HG02759 (cell line): ENCODE results near the gene FCN3.

ENCODE experiments used
- ATAC-seq: cut with Tn5 transposase; IDR thresholded peaks from one replicate; pipeline ENCODE4 v1.9.1; 2021; ENCODE audit warnings: mild to moderate bottlenecking, moderate library complexity; ENCODE audit not compliant: unreplicated experiment

The FCN3 gene

DNA sequence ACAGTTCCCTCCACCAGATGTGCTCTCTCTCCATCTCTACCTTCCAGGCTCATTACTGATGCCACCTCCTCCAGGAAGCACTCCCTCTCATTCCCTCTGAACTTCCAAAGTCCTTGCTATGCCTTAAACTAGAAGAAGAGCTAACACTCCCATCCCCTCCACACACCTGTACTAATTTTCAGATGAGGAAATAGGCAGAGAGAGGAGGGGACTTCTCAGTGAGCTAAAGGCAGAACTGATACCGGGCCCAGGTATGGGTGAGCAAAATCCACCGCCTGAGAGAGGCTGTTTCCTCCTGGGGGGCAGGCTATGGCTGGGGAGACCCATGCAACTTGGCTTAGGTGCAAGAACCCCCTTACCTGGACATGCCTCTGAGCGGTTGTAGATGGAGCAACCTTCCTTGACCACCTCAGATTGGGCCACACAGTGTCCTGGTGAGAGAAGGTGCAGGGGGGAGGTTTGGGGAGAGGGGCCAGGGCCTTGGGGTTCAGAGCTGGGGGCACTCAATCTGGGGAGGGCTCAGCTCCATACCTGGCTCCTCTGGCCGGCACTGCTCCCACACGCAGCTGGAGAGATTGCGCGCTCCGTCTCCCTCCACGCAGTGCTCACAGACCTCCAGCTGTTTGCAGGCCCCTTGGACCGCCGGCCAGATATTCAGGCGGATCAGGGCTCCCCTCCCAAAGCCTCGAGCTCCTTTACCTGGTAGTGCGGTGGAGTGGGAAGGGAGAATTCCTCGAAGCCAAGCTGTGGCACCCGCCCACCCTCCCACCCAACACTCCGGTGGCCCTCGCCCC is 7.5 kb upstream of the FCN3 start:
- no peak for ATAC-seq

DNA sequence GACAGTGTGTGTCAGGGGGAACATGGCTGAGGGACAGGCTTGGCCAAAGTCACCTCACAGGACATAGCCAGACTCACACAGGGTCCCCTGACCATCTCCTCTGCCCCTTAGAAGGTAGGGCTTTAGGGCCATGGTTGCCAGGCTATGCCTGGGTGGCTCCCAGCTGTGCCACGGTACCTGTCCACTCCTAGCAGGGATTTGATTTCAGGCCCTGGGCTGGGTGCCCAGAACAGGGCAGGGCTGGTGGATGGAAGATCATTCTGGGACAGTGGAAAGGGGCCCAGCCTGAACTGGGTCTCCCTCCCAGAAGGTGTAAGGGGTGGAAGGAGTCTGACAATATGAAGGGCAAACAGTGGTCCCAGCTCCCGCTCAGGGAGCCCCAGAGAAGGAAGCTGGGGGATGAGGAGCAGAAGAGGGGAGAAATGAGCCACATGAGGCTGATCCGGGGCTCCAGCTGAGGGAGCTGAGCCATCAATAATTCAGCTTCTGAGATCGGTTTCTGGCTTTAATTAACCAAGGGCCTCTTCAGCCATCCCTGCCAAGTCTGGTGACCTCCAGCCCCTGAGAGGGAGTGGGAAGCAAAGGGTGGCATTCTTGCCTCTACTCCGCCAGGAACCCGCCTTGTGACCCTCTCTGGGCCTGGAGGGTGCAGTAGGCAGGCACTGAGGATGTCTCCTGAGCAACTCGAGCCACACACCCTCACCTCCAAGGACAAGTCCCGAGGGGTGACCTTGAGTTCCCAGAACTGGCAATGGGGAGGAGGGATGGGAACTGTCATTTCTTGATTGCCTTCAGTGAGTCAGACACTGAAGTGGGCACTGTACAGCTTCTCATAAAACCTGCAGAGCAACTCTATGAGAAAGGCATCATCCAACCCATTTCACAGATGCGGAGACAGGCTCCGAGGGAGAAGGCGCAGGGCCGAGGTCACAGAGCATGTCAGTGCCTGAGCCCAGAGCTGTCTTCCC is 6.4 kb upstream of the FCN3 start:
- ATAC-seq, result no peak

DNA sequence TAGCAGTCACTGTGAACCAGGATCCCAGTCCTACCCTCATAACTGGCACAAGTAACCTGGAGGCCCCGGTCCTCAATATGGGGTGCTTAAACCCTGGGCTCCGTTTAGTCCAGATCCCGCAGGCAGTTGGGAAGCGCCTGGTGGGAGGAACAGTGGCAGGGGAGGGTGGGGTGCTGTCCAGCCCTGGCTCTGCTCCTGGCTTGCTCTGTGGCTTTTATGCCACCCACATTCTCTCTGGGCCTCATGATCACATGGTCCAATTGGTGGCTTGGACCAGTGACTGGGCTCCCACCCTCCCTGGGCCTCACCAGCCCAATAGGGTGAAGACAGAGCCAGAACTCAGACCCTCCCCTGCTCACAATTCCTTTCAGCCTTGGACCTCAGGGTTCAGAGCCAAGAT is 5.6 kb upstream of the FCN3 start:
- ATAC-seq, result no peak

DNA sequence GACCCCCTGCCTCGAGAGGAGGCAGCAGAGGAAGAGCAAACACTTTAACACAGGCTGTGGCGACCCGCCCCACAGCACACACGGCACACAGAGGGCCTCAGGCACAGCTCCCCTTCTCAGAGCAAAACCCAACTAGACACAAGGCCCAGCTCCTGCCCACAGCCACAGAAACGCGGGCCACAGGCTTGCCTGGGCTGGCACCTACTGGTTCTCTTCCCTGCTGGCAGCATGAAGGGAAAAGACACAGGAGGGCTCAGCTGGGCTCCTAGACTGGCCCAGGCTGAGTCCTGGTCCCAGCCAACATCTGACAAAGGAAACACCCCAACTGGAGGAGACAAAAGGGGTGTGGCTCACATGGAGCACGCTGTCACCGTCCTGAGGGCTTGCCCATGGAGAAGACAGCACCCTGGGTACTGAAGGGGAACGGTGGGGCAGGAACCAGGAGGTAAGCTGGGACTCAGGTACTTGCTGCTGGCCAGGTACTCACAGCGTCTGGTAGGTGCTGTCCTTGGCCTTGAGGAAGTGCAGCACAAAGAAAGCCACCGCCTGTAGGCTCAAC is 5.0 kb upstream of the FCN3 start:
- ATAC-seq, result no peak

DNA sequence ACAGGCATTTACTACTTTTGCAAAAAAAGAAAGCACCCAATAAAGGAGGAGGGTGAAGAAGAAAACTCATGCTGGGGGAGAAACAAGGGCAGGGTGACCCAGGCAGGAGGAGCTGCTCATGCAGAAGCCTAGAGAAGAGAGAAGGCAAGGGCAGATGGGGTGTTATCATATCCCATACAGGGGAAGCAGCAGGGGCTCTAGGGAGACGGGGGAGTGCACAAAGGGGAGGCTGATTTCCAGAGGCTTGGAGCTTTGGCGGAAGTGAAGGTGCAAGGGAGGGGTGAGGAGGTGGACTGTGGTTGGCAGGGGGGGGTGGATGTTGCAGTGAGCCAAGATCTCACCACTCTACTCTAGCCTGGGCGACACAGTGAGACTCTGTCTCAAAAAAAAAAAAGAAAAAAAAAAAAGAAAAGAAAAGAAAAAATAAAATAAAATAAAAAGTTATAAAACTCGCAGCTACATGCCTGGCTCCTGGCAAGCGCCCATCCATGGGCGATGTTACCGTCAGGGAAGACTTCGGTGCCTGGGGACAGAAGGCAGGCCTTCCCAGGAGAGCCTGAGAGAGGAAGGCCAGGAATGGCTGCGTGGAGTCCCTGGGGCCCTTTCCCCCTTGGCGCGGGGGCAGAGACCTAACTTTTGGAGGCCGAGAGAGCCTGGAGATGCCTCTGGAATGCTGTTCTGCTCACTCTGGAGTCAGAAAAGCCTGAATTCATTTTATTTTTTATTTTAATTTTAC is 3.3 kb upstream of the FCN3 start:
- ATAC-seq, result no peak

DNA sequence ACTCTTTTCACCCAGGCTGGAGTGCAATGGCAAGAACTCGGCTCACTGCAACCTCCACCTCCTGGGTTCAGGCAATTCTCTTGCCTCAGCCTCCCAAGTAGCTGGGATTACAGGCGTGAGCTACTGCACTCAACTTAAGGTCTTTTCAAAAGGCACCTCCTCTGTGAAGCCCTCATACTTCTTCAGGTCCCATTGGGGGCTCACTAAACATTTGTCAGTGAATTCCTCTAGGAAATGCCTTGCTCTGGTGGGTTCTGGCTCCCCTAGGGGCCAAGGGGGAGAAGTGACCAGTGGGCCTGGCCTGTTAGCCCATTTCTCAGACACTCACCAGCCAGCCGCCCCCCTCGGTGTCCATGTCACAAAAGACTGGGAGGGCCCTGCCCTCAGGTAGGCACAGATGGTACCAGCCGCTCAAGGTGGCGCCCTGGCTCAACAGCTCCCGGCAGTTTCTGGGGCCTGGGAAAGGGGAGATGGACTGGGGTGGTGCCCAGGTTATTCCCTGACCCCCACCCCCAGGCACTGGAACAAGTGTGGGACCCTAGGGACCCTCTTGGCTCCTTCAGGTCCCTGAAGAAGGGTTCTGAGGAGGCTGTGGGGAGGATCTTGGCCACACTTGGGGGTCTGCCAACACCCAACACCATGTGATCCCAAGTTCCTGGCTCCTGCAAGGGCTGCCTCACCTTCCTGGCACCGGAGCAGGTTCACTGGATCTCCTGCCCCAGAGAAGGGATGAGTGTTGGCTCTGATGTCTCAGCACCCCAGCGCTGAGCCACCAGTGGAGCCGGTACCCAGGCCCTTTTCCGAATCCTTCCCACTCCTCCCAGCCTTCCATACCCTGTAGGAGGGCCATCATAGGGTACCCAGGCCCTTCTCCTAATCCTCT is 1.6 kb downstream of the FCN3 start:
- ATAC-seq, result no peak

DNA sequence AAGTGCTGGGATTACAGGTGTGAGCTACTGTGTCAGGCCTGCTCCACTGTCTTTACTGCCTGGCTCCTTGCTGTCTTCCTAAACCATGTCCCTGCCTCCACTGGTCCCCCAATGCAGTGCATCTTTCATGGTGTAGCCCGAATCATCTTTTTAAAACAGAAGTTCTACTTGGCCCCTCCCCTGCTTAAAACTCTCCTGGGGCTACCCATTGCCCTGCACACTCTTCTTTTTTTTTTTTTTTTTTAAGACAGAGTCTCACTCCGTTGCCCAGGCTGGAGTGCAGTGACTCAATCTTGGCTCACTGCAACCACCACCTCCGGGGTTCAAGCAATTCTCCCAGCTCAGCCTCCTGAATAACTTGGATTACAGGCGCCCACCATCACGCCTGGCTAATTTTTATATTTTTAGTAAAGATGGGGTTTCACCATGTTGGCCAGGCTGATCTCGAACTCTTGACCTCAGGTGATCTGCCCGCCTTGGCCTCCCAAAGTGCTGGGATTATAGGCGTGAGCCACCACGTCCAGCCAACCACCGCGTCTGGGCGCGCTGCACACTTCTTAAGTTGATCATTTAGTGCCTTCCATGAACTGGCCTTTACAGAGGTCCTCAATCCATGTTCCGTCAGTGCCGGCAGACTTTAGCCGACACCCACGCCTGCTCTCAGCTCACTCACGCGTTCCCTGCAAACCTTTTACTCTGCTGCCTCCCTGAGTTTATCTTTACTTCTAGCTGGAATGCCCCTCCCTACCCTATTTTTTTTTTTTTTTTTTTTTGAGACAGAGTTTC is 2.4 kb downstream of the FCN3 start:
- ATAC-seq, result no peak

DNA sequence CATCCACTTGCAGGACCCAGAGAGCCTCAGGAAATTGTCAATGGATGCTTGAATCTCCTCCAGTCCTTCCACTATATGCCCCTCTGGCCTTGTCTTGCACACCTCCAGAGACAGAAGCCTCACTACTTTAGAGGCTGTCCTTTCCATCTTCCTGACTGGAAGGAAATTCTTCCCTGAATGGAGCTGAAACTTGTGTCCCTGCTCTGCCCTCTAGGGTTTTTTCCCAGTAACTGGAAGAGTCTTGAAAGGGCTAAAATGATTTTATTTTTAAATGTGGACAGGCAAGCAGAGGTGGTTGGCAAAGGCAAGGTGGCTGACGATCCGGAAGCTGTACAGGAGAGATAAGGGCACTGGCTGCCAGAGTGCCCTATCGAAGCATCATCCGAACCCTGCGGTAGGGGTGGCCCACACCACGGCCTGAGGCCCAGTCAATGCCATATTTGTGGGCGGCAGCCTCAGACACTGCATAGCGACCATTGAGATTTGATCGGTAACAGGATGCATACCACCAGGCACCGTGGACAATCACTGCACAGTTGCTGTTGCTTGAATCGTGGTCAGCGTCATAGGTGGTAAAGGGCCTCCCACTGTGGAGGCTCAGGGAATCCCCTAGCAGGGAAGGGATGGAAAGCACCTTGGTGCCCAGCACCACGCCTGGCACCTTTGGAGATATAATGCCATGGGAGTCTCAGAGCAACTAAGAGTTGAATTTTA is 5.6 kb downstream of the FCN3 start:
- no peak for ATAC-seq

DNA sequence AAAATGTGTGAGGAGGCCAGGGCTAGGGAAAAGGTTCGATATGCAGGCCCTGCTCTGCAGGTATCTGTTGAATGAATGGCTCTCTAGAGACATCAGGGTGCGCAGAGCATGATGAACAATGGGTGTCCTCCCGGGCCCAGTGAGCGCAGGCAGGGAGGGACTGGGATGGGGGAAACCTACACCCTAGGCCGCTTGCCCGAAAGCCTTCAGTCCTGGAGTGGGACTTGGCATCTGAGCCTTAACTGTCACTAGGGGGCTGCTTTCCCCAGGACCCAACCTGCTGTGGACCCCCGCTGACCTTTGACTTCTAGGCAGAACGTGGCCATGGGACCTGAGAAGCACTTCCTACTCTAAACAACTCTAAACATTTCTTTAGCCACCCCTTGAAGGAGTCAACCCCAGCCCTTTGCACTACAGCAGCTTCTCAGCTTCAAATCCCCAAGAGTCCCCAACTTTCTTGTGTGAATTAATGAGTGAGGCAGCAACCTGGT is 7.4 kb downstream of the FCN3 start:
- no peak for ATAC-seq

DNA sequence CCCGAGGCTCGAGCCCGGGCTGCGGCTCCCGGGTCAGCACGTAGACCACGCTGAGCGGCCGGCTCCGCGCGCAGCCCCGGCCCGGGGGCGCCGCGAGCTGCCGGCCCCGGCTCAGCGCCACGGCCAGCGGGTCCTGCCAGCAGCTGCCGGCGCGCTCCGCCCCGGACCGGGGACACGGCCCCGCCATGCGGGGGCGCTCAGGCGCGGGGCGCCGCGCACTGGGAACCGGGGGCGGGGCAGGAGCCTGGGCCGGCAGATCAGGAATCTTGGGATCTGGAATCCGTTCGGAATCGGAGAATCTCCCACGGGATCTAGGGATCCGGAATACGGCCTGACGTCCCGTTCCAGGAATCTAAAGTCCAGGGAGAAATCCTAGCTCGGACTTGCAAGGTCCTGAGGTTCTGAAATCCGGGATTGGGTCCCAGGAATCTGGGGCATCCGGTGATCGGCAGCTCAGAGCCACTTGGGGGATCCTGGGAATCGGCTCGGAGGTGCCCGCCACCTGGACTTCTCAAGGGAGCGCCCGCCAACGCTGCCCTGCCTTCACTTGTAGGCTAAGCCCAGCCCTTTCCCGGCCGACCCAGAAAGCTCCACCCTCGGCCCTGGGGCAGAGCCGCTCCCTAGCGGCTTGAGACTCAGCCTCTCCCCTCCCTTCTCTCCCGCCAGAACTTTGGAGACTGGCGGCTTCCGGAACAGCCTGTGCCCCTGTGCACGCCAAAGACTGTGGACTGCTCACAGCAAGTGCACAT is 8.0 kb downstream of the FCN3 start, which contains the start of gene MAP3K6:
Gene MAP3K6, minus strand, starts transcription at position 551 of the 749 bp plus-strand sequence. Its CDS starts 364 bp downstream, at position 187.
- peak; percentile 46 for ATAC-seq

DNA sequence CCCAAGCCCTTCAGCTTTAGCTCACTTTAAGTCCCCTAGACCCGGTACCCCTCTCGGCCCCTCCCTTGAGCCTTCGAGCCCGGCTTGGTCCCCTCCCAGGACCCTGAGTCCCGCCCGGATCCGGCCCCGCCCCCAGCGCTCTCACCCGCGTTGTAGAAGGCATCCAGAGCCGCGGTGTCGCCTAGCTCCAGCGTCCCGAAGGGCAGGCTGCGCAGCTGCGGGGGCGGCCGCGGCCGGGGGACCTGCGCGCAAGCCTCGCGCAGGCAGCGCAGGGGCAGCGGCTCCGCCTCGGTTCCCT is 8.6 kb downstream of the FCN3 start:
- ATAC-seq, result peak; percentile 44

DNA sequence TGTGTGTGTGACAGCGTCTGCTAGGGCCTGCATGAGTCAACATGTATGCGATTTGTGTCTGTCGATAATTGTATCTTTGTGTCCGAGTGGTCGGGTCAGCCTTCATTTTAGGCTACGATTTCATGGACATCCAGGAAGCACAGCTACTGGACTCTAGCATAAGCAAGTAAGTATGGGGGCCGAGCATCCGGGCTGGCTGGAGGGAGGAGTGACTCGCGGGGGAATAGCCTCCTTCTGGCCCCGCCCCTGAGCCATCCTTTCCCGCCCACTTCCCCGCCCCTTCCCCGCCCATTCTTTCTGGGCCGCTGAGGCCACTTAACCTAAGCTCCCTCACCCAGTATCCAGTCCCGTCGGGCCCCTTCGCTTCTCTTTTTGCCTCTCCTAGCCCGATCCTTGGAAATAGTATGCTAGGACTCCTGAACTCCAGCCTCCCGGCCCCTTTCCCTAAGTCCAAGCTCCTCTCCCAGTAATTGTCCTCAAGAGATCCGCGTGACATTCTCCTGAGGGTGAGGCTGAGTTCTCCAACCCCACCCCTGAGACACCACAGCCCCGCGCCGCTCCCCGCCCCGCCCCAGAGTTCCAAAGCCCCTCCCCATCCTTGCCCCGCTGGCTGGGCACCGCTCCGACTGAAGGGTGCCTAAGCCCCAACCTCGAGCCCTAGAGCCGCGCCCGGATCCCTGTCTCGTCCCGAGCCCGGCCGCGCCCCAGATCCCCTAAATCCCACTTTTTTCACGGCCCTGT is 9.1 kb downstream of the FCN3 start:
- peak; percentile 32 for ATAC-seq

DNA sequence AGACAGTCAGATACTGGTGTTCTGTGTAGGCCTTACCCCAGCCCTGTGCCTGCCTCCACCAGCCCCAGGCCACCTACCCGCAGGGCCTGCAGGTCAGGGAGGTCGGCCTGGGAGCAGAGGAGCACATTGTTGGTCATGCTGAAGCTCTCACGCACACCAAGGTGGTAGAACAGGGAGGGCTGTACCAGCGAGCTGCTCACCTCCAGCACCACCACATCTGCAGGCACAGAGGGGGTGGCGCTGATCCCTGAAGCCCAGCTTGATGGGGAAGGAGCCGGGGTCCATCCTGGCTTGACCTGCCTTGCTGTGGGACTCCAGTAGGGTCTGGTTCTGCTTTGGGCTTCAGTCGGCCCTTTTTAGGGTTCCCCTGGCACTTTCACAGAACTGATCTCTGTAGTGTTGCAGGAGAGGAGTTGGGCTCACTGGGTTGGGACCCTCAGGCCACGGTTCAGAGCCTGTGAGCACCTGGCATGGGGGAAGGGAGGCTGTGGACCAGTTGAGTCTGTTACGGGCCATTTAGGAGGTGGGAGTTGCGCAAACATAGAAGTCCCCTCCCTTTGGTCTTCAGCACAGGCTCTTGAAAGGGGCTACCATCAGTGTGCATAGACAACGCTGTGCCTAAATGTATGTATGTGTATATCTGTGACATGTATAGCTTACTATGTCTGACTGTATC is 9.8 kb downstream of the FCN3 start:
- ATAC-seq, result no peak

DNA sequence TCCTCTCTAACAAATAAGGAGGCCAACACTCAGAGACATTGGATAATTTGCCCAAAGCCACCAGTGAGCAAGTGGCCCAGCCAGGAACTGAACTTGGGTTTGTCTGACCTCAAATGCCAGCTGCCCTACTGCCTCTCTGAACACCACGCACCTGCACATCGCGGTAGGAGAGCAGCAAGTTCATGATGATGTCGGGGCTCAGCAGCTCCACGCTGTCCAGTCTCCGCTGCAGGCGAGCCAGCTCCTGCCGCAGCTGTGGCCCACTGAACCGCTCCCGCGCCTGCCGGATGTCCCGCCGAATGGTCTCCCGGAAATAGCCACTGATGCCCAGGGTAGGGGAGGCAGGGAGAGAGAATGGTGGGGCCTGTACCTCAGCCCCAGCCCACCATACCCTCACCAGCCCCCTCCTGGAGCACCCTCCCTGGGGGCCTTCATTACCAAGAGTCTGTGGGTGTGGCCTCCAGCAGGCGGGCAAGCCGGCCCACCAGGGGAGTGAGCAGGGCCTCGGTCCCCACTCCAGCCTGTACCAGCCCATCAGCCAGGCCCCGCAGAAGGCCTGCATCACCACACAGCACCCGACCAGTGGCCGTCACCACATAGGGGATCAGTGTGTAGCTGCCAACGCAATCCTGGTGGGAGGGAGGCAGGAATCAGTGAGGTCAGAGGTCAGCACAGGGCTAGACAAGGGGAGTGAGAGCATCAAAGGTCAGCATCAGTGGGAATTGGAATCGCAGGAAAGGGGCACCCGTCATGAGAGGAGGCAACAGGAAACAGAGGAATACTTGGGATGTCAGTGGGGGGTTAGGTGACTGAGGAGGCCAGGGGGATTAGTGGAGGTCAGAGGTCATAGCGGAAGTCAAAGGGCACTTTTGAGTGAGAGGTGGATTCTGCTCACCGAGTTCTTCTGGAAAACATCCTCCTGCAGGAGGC is 10.6 kb downstream of the FCN3 start:
- ATAC-seq, result no peak

DNA sequence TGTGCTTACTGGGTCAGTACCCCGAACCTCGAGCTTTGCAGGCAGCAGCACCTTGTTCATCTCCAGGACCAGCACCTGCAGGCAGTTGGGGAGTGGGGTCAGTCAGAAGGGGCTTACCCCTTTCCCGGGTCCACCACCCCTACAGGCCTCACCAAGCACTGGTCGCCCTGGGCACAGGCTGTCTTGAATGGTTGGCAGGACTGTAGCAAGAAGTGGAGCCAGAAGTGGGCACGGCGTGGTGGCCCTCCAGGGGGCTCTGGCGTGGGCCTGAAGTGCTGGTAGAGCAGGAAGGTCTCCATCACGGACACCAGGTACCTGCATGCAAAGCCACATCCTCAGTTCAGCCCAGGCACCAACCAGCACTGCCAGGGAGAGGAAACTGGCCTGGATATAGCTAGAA is 13.1 kb downstream of the FCN3 start:
- ATAC-seq, result no peak

DNA sequence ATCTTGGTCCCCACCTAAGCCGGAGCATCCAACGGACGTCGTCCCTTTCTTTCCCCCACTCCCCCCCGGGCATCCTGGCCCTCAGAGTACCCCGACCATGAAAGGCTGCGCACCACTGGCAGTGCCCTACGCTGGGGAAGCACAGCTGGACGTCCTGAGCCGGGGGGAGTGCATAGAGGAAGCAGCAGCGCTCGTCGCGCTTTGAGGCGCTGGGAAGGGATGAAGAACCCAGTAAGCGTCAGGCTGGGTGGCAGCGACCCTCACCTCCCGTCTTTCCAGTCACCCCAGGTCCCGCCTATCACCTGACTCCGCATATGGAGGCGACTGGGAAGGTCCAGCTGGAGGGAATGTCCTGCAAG is 13.6 kb downstream of the FCN3 start:
- no peak for ATAC-seq
